ENCODE measurements around the gene SULT4A1. TPM values are rescaled to one million over a fixed set of nuclear protein-coding genes. Genes with fewer than 3 reads are reported as not detected.

The SULT4A1 gene
- total and polyA plus RNA-seq, 9 of the 15 experiments (the other 6 are each of a cell fraction or from before 2014, with no cell fraction given) = 0.03 to 0.20 (median 0.09) TPM; not detected in 3

DNA sequence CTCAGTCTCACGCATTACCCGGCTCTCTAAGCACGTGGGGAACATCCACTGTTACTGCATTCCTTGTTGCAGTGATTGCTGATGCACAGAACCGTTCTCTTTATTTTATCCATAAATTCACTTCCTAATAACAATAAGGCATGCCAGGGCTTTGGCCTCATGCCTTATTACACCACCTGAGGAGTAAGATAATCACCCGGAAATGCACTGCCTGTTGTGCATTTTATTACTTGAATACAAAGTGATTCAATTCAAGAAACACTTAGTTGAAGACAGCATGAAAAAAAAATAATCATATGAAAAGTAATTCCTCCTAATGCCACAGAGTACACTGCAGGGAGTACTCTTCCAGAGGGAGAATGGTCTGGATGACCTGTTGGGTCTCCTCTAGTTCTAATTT is 69.4 kb downstream of the SULT4A1 start:
- no peaks in the 10 kb centered on the region for H4K20me1 ChIP-seq (replicated peaks; ENCODE audit: control insufficient read depth, insufficient read depth, low read length)
- BruUV-seq (replicated peaks) = no TSS peak
- ATAC-seq (no peak), DNase-seq (ENCODE audit: extremely low read depth in 1 of 4, low spot score in 3 of 4) (no peak), FAIRE-seq (no peak)
- WGBS (ENCODE audit: insufficient coverage, low coverage, missing lambda C conversion rate) = 0% methylated on average over 5 of the region's 5 CpGs
- no peaks in the 10 kb centered on the region for H3K9me3 ChIP-seq (replicated peaks; ENCODE audit: control insufficient read depth, insufficient read depth, low read depth, low read length)
- no peak overlapping the region for H3K27ac ChIP-seq (ENCODE audit: extremely low read depth, low read depth, low read length)
- no peaks in the 10 kb centered on the region for H3K79me2 ChIP-seq (ENCODE audit: control insufficient read depth, insufficient read depth, low read length)
- H3K4me2 ChIP-seq (ENCODE audit: insufficient read depth, low read length) = no peak overlapping the region
- in situ Hi-C loops (cut with MboI) (no loop called here), intact Hi-C loops (cut with micrococcal nuclease) (no loop called here)
- H3K4me1 ChIP-seq (replicated peaks in 1 of 2; ENCODE audit: control insufficient read depth in 2 of 2, insufficient read depth in 2 of 2, low read length in 2 of 2) = no peaks in the 10 kb centered on the region
- no peaks in the 10 kb centered on the region; a peak in 1 of 5 replicates for H3K27me3 ChIP-seq (ENCODE audit: control insufficient read depth in 2 of 2, insufficient read depth in 2 of 2, low read length in 2 of 2)
- no peak overlapping the region for H2AFZ ChIP-seq (ENCODE audit: low read depth, low read length)
- ChIA-PET POLR2A (no interaction called here), CTCF (ENCODE audit: low intra/inter-chr PET ratio) (no interaction called here)
- TF ChIP-seq, protein P1, sequence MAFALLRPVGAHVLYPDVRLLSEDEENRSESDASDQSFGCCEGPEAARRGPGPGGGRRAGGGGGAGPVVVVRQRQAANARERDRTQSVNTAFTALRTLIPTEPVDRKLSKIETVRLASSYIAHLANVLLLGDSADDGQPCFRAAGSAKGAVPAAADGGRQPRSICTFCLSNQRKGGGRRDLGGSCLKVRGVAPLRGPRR (CRISPR knock-in tag; IDR thresholded peaks at IDR 0.05) = no peak
- TF ChIP-seq ZNF785 (CRISPR knock-in tag; IDR thresholded peaks at IDR 0.05) (no peak), KAT7 (CRISPR knock-in tag; IDR thresholded peaks at IDR 0.05; ENCODE audit: borderline replicate concordance) (no peak), LEF1 (IDR thresholded peaks at IDR 0.05) (no peak), MYBL2 (IDR thresholded peaks at IDR 0.05; ENCODE audit: low read depth) (no peak), MYBL2 (CRISPR knock-in tag; IDR thresholded peaks at IDR 0.05; ENCODE audit: borderline replicate concordance) (no peak), NR4A1 (CRISPR knock-in tag; IDR thresholded peaks at IDR 0.05) (no peak), NR4A1 (tag; IDR thresholded peaks at IDR 0.05) (no peak), ZNF263 (CRISPR knock-in tag; IDR thresholded peaks at IDR 0.05; ENCODE audit: borderline replicate concordance) (no peak), NCOA4 (IDR thresholded peaks at IDR 0.05; ENCODE audit: partially characterized antibody) (no peak), GATAD2A (IDR thresholded peaks at IDR 0.05) (no peak), FUS (optimal IDR thresholded peaks at IDR 0.05; ENCODE audit: low read depth, low read length) (no peak), PHB2 (IDR thresholded peaks at IDR 0.05; ENCODE audit: low read depth) (no peak), FOXK2 (conservative IDR thresholded peaks at IDR 0.05 in 1 of 2, IDR thresholded peaks at IDR 0.05 in 1 of 2; ENCODE audit: low read depth in 2 of 2) (no peak), MECOM (CRISPR knock-in tag; IDR thresholded peaks at IDR 0.05) (no peak), DPF2 (IDR thresholded peaks at IDR 0.05) (no peak), BCOR (IDR thresholded peaks at IDR 0.05) (no peak), YY1 (IDR thresholded peaks at IDR 0.05; ENCODE audit: borderline replicate concordance in 1 of 3, control insufficient read depth in 1 of 3, extremely low read depth in 1 of 3, insufficient read depth in 3 of 3, insufficient read length in 1 of 3, insufficient replicate concordance in 2 of 3, low read depth in 1 of 3, low read length in 2 of 3) (no peak)
- TF ChIP-seq, protein P2, sequence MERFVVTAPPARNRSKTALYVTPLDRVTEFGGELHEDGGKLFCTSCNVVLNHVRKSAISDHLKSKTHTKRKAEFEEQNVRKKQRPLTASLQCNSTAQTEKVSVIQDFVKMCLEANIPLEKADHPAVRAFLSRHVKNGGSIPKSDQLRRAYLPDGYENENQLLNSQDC (CRISPR knock-in tag; IDR thresholded peaks at IDR 0.05) = no peak
- TF ChIP-seq, protein P3, sequence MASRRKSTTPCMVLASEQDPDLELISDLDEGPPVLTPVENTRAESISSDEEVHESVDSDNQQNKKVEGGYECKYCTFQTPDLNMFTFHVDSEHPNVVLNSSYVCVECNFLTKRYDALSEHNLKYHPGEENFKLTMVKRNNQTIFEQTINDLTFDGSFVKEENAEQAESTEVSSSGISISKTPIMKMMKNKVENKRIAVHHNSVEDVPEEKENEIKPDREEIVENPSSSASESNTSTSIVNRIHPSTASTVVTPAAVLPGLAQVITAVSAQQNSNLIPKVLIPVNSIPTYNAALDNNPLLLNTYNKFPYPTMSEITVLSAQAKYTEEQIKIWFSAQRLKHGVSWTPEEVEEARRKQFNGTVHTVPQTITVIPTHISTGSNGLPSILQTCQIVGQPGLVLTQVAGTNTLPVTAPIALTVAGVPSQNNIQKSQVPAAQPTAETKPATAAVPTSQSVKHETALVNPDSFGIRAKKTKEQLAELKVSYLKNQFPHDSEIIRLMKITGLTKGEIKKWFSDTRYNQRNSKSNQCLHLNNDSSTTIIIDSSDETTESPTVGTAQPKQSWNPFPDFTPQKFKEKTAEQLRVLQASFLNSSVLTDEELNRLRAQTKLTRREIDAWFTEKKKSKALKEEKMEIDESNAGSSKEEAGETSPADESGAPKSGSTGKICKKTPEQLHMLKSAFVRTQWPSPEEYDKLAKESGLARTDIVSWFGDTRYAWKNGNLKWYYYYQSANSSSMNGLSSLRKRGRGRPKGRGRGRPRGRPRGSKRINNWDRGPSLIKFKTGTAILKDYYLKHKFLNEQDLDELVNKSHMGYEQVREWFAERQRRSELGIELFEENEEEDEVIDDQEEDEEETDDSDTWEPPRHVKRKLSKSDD (conservative IDR thresholded peaks at IDR 0.05; ENCODE audit: low read length) = no peak
- TF ChIP-seq, protein P4, sequence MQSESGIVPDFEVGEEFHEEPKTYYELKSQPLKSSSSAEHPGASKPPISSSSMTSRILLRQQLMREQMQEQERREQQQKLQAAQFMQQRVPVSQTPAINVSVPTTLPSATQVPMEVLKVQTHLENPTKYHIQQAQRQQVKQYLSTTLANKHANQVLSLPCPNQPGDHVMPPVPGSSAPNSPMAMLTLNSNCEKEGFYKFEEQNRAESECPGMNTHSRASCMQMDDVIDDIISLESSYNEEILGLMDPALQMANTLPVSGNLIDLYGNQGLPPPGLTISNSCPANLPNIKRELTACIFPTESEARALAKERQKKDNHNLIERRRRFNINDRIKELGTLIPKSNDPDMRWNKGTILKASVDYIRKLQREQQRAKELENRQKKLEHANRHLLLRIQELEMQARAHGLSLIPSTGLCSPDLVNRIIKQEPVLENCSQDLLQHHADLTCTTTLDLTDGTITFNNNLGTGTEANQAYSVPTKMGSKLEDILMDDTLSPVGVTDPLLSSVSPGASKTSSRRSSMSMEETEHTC (IDR thresholded peaks at IDR 0.05) = no peak
- no peaks in the 10 kb centered on the region for H3K9me1 ChIP-seq (ENCODE audit: control insufficient read depth, insufficient read depth, low read length)
- H3K4me3 ChIP-seq = no peak overlapping the region
- H3K36me3 ChIP-seq (ENCODE audit: control insufficient read depth, insufficient read depth, low read length) = no peaks in the 10 kb centered on the region
- H3K9ac ChIP-seq (ENCODE audit: insufficient read depth in 1 of 2, low read depth in 2 of 2, low read length in 2 of 2) = no peak overlapping the region
